ENCODE data around the gene MOB1B. TPM values are rescaled to one million over a fixed set of nuclear protein-coding genes. Genes with fewer than 3 reads are reported as not detected.

MOB1B gene
- total and polyA plus RNA-seq, 2 experiments from 2014 or later, result 7.9 to 30.2 TPM

DNA sequence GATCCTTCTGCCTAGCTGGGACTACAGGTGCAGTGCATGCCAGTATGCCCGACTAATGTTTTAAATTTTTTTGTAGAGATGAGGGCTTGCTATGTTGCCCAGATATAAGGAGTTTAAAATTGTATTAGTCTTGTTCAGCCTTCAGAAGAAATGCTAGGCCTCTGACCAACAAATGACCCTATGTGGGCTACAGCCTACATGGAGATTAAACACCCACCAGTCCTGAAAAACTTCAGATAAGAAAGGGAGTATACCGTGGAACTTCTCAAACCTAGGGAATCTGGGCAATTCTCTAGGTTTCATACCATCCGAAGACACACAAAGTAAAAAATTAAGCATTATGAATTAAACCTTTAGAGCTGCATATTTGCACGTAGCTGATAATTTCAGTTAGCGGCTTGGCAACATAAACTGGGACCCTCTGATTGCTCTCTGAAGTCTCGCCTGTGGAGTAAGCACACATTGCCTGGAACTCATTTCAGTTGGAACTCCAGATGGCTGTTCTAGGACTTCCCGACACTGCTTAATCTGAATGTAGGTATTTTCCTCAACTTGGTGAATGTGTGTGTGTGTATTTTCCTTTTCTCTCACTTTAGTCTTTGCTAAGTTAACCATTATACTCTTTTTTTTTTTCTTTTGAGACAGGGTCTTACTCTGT, 33.0 kb downstream of the MOB1B start:
- H3K27me3 Mint-ChIP-seq (ENCODE audit: insufficient read depth, low read depth, poor library complexity), result peaks cover 3% of the 10 kb centered on the region
- peaks cover 99% of the 10 kb centered on the region for H3K79me2 ChIP-seq (replicated peaks; ENCODE audit: insufficient read depth)
- no peak overlapping the region for H3K4me2 ChIP-seq
- peaks cover 3% of the 10 kb centered on the region; the same call in 1 of the 2 replicates for H3K4me1 ChIP-seq (ENCODE audit: insufficient read depth)
- no peak for DNase-seq (ENCODE audit: low spot score)
- H3K36me3 Mint-ChIP-seq (ENCODE audit: low read depth), result peaks cover 12% of the 10 kb centered on the region; the same call in 2 of the 3 replicates
- no peaks in the 10 kb centered on the region for H3K9me2 ChIP-seq (ENCODE audit: insufficient read depth)
- peaks cover 10% of the 10 kb centered on the region; the same call in 1 of the 2 replicates for H4K20me1 ChIP-seq (replicated peaks; ENCODE audit: insufficient read depth)
- H3K4me1 Mint-ChIP-seq, result peaks cover 14% of the 10 kb centered on the region
- H3K27ac Mint-ChIP-seq, result no peak overlapping the region
- TF ChIP-seq ZNF114 (CRISPR knock-in tag; IDR thresholded peaks at IDR 0.05), result no peak
- TF ChIP-seq, protein P1, sequence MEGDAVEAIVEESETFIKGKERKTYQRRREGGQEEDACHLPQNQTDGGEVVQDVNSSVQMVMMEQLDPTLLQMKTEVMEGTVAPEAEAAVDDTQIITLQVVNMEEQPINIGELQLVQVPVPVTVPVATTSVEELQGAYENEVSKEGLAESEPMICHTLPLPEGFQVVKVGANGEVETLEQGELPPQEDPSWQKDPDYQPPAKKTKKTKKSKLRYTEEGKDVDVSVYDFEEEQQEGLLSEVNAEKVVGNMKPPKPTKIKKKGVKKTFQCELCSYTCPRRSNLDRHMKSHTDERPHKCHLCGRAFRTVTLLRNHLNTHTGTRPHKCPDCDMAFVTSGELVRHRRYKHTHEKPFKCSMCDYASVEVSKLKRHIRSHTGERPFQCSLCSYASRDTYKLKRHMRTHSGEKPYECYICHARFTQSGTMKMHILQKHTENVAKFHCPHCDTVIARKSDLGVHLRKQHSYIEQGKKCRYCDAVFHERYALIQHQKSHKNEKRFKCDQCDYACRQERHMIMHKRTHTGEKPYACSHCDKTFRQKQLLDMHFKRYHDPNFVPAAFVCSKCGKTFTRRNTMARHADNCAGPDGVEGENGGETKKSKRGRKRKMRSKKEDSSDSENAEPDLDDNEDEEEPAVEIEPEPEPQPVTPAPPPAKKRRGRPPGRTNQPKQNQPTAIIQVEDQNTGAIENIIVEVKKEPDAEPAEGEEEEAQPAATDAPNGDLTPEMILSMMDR (conservative IDR thresholded peaks at IDR 0.05; ENCODE audit: low read depth in 2 of 2), result no peak
- TF ChIP-seq, protein P2, sequence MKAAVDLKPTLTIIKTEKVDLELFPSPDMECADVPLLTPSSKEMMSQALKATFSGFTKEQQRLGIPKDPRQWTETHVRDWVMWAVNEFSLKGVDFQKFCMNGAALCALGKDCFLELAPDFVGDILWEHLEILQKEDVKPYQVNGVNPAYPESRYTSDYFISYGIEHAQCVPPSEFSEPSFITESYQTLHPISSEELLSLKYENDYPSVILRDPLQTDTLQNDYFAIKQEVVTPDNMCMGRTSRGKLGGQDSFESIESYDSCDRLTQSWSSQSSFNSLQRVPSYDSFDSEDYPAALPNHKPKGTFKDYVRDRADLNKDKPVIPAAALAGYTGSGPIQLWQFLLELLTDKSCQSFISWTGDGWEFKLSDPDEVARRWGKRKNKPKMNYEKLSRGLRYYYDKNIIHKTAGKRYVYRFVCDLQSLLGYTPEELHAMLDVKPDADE (IDR thresholded peaks at IDR 0.05), result no peak
- TF ChIP-seq JUNB (IDR thresholded peaks at IDR 0.05; ENCODE audit: unreplicated experiment), result no peak
- TF ChIP-seq EZH2 (IDR thresholded peaks at IDR 0.05; ENCODE audit: low read depth, unreplicated experiment), result no peak
- no peak for TF ChIP-seq STAT1 (IDR thresholded peaks at IDR 0.05; ENCODE audit: unreplicated experiment)
- TF ChIP-seq CREB1 (CRISPR knock-in tag; IDR thresholded peaks at IDR 0.05; ENCODE audit: low read depth), result no peak
- TF ChIP-seq, protein P3, sequence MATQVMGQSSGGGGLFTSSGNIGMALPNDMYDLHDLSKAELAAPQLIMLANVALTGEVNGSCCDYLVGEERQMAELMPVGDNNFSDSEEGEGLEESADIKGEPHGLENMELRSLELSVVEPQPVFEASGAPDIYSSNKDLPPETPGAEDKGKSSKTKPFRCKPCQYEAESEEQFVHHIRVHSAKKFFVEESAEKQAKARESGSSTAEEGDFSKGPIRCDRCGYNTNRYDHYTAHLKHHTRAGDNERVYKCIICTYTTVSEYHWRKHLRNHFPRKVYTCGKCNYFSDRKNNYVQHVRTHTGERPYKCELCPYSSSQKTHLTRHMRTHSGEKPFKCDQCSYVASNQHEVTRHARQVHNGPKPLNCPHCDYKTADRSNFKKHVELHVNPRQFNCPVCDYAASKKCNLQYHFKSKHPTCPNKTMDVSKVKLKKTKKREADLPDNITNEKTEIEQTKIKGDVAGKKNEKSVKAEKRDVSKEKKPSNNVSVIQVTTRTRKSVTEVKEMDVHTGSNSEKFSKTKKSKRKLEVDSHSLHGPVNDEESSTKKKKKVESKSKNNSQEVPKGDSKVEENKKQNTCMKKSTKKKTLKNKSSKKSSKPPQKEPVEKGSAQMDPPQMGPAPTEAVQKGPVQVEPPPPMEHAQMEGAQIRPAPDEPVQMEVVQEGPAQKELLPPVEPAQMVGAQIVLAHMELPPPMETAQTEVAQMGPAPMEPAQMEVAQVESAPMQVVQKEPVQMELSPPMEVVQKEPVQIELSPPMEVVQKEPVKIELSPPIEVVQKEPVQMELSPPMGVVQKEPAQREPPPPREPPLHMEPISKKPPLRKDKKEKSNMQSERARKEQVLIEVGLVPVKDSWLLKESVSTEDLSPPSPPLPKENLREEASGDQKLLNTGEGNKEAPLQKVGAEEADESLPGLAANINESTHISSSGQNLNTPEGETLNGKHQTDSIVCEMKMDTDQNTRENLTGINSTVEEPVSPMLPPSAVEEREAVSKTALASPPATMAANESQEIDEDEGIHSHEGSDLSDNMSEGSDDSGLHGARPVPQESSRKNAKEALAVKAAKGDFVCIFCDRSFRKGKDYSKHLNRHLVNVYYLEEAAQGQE (IDR thresholded peaks at IDR 0.05; ENCODE audit: unreplicated experiment), result no peak
- no peak for TF ChIP-seq NANOG (IDR thresholded peaks at IDR 0.05; ENCODE audit: borderline replicate concordance)
- TF ChIP-seq ZNF331 (CRISPR knock-in tag; IDR thresholded peaks at IDR 0.05; ENCODE audit: low read depth), result no peak
- TF ChIP-seq POLR2AphosphoS5 (IDR thresholded peaks at IDR 0.05; ENCODE audit: low read depth), result no peak
- TF ChIP-seq EZH2phosphoT487 (IDR thresholded peaks at IDR 0.05; ENCODE audit: unreplicated experiment), result no peak
- TF ChIP-seq, protein P4, sequence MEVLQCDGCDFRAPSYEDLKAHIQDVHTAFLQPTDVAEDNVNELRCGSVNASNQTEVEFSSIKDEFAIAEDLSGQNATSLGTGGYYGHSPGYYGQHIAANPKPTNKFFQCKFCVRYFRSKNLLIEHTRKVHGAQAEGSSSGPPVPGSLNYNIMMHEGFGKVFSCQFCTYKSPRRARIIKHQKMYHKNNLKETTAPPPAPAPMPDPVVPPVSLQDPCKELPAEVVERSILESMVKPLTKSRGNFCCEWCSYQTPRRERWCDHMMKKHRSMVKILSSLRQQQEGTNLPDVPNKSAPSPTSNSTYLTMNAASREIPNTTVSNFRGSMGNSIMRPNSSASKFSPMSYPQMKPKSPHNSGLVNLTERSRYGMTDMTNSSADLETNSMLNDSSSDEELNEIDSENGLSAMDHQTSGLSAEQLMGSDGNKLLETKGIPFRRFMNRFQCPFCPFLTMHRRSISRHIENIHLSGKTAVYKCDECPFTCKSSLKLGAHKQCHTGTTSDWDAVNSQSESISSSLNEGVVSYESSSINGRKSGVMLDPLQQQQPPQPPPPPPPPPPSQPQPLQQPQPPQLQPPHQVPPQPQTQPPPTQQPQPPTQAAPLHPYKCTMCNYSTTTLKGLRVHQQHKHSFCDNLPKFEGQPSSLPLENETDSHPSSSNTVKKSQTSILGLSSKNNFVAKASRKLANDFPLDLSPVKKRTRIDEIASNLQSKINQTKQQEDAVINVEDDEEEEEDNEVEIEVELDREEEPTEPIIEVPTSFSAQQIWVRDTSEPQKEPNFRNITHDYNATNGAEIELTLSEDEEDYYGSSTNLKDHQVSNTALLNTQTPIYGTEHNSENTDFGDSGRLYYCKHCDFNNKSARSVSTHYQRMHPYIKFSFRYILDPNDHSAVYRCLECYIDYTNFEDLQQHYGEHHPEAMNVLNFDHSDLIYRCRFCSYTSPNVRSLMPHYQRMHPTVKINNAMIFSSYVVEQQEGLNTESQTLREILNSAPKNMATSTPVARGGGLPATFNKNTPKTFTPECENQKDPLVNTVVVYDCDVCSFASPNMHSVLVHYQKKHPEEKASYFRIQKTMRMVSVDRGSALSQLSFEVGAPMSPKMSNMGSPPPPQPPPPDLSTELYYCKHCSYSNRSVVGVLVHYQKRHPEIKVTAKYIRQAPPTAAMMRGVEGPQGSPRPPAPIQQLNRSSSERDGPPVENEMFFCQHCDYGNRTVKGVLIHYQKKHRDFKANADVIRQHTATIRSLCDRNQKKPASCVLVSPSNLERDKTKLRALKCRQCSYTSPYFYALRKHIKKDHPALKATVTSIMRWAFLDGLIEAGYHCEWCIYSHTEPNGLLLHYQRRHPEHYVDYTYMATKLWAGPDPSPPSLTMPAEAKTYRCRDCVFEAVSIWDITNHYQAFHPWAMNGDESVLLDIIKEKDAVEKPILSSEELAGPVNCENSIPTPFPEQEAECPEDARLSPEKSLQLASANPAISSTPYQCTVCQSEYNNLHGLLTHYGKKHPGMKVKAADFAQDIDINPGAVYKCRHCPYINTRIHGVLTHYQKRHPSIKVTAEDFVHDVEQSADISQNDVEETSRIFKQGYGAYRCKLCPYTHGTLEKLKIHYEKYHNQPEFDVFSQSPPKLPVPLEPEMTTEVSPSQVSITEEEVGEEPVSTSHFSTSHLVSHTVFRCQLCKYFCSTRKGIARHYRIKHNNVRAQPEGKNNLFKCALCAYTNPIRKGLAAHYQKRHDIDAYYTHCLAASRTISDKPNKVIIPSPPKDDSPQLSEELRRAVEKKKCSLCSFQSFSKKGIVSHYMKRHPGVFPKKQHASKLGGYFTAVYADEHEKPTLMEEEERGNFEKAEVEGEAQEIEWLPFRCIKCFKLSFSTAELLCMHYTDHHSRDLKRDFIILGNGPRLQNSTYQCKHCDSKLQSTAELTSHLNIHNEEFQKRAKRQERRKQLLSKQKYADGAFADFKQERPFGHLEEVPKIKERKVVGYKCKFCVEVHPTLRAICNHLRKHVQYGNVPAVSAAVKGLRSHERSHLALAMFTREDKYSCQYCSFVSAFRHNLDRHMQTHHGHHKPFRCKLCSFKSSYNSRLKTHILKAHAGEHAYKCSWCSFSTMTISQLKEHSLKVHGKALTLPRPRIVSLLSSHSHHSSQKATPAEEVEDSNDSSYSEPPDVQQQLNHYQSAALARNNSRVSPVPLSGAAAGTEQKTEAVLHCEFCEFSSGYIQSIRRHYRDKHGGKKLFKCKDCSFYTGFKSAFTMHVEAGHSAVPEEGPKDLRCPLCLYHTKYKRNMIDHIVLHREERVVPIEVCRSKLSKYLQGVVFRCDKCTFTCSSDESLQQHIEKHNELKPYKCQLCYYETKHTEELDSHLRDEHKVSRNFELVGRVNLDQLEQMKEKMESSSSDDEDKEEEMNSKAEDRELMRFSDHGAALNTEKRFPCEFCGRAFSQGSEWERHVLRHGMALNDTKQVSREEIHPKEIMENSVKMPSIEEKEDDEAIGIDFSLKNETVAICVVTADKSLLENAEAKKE (CRISPR knock-in tag; IDR thresholded peaks at IDR 0.05), result no peak
- H3F3A ChIP-seq (replicated peaks; ENCODE audit: low read depth), result no peaks in the 10 kb centered on the region
- no peak overlapping the region for H3K4me3 ChIP-seq
- H3K27ac ChIP-seq (ENCODE audit: low read depth), result no peak overlapping the region
- H3K27me3 ChIP-seq (ENCODE audit: insufficient read depth), result no peaks in the 10 kb centered on the region
- H3K36me3 ChIP-seq (ENCODE audit: insufficient read depth), result no peaks in the 10 kb centered on the region
- H3K4me3 Mint-ChIP-seq, result no peak overlapping the region
- no peak overlapping the region for H2AFZ ChIP-seq
- ATAC-seq, result no peak
- H3K9me3 Mint-ChIP-seq, result no peaks in the 10 kb centered on the region

All from GM23338 (cell line).